ENCODE data around the gene WDR45B.
"Not testable (repeated sequence)": the region's sequence is repeated elsewhere in the genome, so short reads cannot be mapped to it uniquely, and the experiment has no call there.

Gene WDR45B

GRCh38 chr17:82598256-82599119 is 49.8 kb downstream of the WDR45B start:
- peak; percentile 65 for DNase-seq

GRCh38 chr17:82596837-82597672 is 51.2 kb downstream of the WDR45B start:
- DNase-seq = peak; percentile 50

- no peak for DNase-seq
Observed at GRCh38 chr17:82596296-82596695, 51.9 kb downstream of the WDR45B start.

- DNase-seq = no peak
Observed at GRCh38 chr17:82595893-82596292, 52.4 kb downstream of the WDR45B start.

GRCh38 chr17:82594571-82594970 is 53.7 kb downstream of the WDR45B start:
- DNase-seq = no peak

- DNase-seq = peak; percentile 50
Observed at GRCh38 chr17:82593590-82594087, 54.6 kb downstream of the WDR45B start.

- DNase-seq = peak; percentile 78
Observed at GRCh38 chr17:82592767-82593589, 55.3 kb downstream of the WDR45B start.

- DNase-seq = peak; percentile 70
Observed at GRCh38 chr17:82592289-82592766, 55.9 kb downstream of the WDR45B start.

GRCh38 chr17:82590881-82591539 is 57.2 kb downstream of the WDR45B start:
- DNase-seq = no peak

GRCh38 chr17:82590216-82590615 is 58.0 kb downstream of the WDR45B start:
- no peak for DNase-seq

- no peak for DNase-seq
Observed at GRCh38 chr17:82589851-82590180, 58.4 kb downstream of the WDR45B start.

GRCh38 chr17:82588266-82589175 is 59.7 kb downstream of the WDR45B start:
- DNase-seq = no peak

- no peak for DNase-seq
Observed at GRCh38 chr17:82587234-82588086, 60.8 kb downstream of the WDR45B start.

GRCh38 chr17:82586576-82587233 is 61.5 kb downstream of the WDR45B start:
- DNase-seq = no peak

- not testable (repeated sequence) for DNase-seq
Observed at GRCh38 chr17:82585935-82586575, 62.2 kb downstream of the WDR45B start.

- no peak for DNase-seq
Observed at GRCh38 chr17:82583720-82584234, 64.5 kb downstream of the WDR45B start.

- no peak for DNase-seq
Observed at GRCh38 chr17:82582709-82583108, 65.5 kb downstream of the WDR45B start.

- DNase-seq = no peak
Observed at GRCh38 chr17:82582213-82582612, 66.0 kb downstream of the WDR45B start.

GRCh38 chr17:82579969-82580368 is 68.3 kb downstream of the WDR45B start:
- not testable (repeated sequence) for DNase-seq

Measured in islet precursor cell (in vitro differentiated cells).